EL (cell line): ENCODE results near the gene LIME1.

Source experiments
- DNase-seq: peaks from one replicate; pipeline ENCODE4 v3.0.0-alpha.2; 2016

The LIME1 gene

DNA sequence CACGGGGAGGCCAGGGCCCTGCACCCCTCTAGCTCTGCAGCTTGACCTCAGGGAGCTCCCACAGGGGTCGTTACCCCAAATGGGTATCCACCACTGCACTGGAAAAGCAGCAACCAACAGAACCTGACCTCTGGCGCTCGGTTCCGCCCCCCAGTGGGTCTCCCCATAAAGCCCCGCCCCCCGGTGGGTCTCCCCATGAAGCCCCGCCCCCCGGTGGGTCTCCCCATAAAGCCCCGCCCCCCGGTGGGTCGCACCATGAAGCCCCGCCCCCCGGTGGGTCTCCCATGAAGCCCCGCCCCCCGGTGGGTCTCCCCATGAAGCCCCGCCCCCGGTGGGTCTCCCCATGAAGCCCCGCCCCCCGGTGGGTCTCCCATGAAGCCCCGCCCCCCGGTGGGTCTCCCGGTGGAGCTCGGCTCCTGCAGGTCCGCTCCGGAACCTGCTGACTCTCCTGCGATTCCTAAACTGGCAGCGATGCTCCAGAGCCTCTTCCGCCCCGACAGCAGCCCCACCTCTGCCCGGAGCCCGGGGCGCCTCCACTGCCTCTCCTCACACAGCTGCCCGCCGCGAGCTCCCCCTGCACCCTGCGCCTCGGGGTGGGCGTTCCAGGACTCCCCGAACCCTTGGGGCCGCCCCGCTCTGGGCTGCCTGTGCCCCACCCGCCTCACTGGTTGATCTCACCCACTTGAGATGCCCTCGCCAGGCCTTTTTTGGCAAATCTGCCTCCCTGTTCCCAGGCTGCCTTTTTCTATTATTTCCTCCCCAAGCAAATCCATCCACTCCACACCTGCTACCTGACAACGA, 15.2 kb downstream of the LIME1 start:
- no peak for DNase-seq

DNA sequence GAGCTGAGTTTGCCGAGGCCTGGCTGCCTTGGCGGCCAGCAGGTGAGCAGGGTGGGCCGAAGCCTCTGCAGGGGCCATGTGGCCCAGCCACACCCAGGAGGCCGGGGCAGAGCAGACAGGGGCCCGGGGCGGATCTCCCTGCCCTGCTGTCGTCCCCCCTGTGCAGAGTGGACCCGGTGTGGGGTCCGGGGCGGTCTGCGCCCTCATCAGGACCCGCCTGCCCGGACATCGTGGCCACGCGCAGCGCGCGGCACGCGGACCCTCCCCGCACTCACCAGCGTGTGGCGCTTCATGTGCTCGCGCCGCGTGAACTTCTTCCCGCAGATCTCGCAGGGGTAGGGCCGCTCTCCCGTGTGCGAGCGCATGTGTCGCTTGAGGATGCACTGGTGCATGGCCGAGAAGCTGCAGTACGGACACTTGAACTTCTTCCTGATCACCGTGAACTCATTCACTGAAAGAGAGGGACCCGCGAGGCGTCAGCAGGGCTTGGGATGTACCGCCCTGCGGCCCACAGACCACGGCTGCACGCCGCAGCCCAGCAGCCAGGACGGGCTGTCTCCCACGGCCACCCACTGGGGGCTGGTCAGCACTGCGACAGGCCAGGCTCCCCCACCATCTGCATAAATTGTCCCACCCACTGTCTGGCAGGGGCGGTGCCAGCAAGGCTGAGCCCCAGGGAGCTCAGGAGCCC, 16.1 kb downstream of the LIME1 start:
- no peak for DNase-seq

DNA sequence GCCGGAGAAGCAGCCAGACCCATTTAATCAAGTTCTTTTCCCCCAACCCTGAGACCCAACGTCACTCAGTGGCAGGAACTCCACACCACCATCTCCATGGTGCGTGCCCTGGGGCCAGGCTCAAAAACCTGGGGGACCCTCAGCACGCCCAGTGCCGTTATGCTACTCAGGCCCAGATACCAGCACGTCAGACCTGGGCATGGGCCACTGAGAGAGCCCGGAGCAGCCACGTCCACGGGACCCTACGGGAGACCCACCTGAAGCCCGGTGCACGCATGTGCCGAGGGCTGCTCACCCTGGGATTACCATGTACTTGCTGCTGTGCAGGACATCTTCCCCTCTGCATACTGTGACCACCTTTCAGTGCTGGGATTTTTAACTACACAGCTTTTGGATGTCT, 16.9 kb downstream of the LIME1 start:
- no peak for DNase-seq

DNA sequence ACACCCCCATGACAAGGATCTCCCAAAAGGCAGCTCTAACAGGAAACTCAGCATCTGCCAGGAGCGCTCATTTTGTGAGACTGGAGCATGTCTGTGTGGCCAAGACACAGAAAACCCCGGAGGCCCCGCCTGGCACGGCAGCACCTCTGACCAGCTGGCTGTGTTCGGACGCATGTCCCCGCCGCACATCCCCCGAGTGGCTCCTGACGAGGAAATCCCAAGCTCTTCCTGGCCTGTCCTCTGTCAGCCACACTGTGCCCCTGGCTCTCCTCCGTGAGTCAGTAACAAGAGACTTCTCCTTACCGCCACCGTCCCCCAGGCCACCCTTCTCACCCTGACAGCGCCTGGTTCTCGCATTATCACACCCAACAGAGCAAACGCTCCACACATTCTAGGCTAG, 17.5 kb downstream of the LIME1 start:
- no peak for DNase-seq

DNA sequence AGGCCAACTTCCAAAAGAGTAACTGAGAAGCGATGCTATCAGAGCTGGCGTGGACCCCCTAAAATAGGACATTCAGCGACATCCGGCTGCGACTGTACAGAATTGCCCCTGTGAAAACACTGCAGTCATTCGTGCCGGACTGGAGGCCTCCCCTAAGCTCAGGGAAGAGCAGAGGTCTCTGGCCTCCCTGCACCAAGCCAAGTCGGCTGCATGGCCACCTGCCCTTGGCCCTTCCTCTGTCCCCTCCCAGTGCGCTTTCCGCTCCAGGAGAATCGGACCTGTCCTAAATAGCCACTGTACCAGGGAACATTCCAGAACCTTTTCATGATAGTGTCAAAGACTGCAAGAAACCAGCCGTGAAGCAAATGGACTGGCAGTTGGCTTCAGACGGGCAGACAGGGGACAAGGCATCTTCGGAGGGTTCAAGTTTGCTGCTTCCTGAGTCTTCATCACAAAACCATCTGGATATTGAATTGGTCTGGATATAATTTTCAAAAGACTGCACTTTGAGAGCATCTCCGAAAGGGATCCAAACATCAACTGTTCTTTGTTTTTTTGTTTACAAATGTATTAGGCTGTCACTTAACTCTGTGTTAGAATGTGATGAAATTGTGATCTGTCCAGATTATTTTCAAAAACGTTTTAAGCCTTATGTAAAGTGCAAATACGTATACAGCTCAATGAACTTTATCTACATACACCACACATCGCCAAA, 19.6 kb downstream of the LIME1 start:
- no peak for DNase-seq

DNA sequence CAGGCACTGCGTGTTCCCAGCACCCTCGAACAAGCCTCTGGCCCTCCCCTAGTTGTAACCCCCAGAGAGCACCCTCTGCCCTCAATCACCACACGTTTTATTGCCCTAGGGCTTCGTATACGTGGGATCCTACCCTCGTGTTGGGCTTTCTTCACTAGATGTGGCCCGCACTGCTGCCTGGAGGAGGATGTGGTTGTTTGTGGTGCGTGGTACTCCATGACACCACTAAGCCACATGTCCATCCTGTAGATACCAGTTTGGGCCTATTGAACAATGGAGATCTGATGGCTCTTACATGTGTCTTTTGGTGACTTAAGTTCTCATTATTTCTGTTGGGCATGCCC, 20.2 kb downstream of the LIME1 start:
- DNase-seq: no peak

DNA sequence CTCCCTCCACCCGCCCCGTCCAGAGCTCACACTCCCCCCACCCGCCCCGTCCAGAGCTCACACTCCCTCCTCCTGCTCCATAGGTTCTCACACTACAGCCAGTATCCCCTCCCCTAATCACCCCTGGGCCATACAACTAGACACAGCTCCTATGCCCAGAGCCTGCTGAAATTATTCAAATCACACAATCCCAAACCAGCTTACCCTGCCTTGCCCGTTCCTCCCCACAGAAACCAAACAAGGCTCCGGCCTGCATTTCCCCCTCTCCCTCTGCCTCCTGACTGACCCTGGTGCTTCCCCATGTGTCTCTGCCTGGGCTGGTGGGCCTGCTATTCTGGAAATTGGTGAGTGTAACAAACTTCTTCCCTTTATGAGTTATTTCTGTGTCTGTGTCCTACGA, 21.7 kb downstream of the LIME1 start:
- no peak for DNase-seq

DNA sequence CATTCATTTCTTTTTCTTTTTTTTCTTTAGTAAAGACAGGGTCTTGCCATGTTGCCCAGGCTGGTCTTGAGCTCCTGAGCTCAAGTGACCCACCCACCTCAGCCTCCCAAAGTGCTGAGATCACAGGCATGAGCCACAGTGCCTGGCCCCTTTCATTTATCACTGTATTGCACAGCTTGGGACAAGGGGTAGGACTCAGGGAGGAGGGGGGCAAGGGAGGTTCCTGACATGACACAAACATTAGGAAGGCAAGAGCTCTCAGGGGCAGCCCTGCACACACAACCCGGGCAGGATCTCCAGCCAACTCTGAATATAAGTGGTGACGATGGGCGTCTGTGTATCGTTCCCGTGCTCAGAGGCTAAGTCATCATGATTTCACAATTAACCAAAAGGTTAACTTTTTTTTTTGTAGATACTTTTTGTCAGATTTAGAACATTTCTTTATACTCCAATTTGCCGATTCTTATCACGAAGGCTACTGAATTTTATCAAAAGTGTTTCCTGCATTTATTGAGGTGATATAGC, 23.0 kb downstream of the LIME1 start:
- no peak for DNase-seq

DNA sequence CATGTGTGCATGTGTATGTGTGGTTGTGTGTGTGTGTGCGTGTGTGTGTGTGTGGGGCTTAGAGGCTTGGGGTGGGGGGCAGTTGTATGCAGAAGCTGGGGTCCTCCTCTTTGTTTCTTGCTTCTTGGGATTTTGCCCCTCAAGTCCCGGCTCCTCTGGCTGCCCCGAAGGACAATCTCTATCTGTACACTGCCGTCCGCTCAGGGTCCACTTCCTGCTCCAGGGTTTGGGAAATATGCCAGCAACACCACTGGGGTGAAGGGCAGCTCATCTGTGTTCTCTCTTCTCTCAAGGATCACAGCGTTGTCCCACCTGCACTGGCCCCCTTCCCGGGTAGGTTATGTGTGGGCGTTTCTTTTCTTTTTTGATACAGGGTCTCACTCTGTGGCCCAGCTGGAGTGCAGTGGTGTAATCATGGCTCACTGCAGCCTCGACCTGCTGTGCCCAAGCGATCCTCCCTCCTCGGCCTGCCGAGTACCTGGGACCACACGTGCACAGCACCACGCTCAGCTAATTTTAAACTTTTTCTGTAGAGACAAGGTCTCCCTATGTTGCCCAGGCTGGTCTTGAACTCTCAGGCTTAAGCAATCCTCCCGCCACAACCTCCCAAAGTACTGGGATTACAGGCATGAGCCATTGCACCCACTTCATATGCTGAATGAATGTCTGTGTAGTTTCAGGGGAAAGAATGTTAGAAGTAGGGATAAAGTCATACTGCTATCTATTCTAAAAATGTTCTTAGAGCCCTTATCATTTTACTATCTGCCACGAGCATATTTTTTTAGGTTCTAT, 28.8 kb downstream of the LIME1 start:
- no peak for DNase-seq

DNA sequence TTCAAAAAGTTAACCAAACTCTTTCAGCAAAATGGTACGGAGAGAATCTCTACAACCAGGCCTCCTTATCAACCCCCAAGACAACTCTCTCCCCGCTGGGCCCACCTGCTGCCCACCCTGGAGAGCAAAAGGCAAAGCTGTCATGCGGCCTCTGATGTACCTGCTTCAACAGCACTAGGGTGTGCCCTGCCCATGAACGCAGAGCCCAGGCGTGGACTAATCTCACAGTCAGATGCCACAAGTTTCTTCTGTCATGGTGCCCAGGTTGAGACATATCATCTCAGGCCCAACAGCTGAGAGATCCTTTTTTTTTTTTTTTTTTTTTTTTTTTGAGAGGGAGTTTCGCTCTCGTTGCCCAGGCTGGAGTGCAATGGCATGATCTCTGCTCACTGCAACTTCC, 29.4 kb downstream of the LIME1 start:
- no peak for DNase-seq

DNA sequence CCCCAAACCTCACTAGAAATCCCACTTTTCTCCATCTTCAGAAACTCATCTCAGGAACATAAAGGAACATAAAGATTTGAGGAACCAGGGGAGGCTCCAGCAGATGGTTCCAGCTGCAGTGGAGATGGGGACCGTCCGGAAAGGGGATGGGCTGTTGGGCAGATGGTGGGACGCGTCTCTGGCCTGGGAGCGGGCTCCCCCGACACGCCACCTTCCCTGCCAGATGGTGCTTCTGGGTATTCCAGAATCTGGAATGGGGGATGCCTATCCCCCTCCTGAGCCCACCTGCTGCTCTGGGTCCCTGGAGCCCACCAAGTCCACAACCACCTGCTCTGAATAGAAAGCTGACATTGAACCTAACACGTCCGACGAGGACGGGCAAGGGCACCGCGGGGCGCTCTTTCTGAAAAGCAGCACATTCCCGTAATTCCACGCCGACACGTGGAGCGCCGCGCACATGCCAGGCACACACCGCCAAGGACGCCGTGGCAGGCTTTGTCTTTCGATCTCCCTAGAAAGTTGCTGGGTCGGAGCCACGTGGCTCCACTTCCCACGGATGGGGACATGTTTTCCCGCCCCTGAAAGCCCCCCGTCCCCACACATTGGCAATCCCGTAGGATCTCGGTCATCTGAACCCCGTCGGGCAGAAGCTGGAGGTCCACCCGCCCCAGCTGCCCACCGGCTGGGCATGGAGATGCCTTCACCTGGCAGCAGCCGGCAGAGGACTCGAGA, 30.4 kb downstream of the LIME1 start:
- DNase-seq: no peak

DNA sequence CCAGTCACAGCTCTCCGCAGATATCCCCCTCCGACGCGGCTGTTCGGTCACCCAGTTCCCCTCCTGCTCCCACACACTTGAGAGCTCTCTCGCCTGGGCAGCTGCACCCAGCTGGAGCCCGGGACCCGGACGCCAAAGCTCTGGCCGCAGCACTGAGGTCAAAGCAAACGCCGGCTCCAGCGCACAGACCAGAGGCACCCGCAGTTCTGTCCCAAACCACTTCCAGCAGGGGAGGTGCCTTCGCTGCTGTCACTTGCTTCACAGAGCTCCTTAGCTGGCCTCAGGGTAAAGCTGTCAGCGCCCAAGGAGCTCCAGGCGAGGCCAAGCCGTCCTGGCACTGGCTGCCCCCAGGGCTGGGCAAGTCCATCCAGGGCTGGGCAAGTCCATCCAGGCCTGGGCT, 31.0 kb downstream of the LIME1 start:
- DNase-seq: no peak

DNA sequence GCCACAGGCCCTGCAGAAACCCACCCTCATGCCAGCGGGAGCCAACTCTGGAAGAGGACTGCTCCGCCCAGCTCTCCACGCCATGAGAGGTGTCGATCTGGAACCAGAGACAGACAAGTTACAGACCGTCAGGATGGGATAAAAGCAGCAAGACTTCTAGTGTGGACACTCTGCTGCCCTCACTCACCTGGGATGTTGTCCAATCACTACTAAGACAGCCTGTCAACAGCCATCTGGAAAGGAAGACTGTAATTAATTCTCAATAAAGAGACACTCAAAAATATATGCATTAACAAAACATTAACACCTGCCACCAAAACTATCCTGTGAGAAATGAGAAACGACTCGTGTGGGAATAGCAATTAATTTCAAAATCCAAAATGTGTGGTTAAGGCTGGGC, 31.4 kb downstream of the LIME1 start:
- DNase-seq: no peak

DNA sequence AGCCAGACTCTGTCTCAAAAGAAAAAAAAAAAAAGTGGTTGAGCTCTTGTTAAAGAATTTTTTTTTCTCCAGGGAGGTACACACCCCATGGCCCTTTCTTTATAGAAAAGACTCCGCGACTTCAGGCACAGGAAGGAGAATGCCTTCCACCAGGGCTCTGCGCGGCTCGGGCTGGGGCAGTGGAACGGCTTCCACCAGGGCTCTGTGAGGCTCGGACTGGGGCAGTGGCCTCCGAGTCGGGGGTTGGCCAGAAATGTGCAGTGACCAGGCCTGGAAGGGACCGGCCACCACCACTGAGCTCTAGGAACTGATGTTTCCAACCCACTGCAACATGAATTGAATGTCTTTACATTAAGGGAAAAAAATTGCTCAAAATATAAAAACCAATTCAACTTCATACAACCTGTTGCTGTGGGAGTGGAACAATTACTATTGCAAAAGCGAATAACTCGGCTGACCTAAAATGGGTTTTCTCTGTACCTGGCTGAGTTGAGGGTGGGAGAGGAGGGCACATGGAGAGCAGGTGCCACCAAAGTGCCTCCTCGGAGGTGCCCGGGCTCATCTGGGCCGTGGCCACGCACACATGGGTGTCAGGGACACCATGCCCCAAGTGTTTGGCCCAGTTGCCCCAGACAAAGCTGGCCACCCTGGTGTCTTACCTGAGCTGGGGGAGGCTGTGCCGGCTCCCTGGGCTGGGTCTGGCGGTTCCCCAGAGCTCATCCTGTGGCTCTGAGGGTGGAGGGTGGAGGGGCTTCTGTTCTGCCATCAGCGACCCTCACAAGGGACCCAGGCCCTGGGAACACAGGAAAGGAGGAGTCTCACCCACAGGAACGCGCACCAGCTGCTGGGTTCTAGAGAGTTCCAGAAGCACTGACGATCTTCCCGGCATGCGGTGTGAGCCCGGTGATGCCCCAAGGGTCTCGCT, 32.4 kb downstream of the LIME1 start:
- DNase-seq: no peak

DNA sequence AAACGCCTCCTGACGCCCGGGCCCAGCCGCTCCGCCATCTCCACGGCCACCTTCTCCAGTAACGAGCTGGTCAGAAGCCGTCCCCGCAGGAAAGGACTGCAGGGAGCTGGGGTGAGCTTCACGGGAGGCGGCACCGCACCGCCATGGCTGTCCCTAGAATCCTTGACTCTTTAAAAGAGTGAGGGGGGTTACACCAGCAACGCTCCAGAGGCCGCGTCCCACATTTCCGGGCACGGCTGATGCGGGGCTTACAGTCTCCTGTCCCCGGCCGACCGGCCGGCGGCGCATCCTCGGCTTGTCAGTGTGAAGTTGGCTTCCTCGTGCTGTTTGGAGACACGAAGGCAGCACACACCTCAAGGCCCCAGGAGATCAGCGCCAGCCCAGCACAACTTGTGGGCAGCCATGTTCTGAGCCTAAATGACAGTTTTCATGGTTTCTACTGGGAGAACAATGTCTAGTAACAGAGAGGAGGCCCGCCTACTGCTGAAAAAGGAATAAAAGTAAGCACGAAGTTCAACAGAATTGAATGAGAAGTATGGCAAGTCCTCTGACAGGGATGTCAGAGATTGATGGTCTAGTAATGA, 33.5 kb downstream of the LIME1 start:
- no peak for DNase-seq

DNA sequence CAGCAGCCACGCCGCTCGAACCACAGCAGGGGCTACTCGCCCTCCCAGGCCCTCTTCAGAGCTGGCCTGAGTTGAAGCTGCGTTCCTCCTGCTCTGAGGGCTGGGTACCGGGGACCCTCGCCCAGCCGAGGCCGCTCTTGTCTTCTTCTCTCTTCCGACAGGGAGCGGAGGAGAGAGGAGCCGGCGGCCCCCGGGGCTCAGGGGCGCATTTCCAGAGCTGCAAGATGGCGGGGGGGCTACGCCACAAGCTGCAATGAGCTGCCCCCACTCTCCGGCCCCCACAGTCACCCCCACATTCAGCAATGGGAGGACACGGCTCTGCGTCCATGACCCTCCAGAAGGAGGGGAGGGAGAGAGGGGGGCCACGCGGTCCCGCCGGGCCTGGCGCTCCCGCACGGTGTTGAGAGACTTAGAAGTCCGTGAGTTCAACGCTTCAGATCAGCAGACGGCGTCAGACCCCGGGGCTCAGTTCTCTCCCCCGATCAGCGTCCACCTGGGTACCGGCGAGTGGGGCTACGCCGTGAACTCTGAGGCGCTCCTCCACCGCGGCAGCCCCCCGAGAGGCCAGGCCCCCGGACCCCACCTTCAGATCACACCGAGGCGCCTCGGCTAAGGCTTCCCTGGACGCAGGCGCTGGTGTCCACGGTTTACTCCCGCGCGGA, 34.7 kb downstream of the LIME1 start:
- no peak for DNase-seq

DNA sequence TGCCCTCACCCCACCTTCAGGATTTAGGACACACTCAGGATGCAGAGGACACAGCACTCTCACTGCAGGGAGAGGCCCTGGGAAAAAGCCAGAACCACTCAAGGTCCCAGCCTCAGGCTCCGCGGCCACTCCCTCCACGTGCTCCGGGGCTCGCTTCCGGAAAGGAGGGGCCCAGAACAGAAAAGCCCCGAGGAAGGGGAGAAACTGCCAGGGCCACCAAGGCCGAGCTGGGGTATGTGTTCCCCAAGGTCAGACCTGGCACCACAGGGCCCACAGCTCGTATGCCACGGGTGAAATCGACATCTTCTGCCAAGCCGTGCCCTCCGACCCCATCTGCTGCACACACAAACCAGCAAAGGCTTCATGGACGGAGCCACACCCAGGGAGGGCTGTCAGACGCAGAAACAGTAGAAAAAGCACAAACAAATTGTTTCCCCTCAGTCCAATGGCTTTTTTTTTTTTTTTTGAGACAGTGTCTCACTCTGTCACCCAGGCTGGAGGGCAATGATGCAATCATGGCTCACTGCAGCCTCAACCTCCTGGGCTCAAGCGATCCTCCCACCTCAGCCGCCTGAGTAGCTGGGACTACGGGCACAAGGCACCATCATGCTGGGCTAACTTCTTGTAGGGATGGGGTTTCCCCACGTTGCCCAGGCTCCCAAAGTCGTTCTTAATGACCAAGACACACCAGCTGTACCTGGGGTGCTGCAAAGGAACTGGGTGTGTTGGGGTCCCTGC, 36.5 kb downstream of the LIME1 start:
- DNase-seq: no peak

DNA sequence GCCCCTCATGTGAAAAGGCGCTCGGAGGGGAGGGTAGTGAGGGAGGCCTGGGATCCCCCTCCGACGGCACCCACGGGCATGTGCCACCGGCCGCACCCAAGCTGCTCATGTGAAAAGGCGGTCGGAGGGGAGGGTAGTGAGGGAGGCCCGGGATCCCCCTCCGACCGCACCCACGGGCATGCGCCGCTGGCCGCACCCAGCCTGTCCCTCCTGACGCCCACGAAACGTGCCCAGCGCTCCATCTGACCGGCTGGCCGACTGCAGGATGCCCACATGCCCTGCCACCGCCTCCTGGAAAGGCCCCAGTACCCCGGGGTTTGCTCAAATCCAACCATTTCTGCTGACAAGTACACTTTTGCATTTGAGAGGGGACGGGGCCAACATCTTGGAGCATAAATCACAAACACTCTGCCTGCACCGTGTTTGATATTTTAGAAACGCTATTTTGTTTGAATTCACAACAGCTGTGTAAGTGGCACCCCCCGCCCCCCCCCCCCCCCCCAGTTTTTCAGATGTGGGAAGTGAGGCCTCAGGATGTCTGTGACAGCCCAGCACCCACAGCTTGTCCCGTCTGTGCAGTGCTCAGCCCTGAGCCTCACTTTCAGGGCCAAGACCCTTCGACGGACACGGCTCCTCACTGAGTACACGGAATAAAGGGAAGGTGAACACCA, 37.2 kb downstream of the LIME1 start:
- no peak for DNase-seq

DNA sequence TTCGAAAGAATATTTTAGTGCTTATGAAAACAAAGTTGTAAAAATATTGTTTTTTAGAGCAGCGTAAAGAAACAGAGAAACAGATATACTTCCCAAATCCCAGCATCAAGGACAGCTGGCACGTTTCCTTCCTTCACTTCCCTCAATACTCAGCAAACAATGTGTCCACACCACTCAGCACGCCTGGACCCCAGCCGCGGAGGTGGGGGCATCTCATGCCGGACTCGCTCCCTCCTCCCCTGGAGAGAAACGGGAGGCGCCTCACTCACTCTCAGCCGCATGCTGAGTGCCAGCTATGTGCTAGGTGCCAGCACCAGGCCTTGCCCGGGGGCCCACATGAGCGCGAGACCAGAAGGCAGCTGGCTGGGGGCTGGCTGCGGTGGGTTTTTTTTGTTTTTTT, 37.8 kb downstream of the LIME1 start:
- no peak for DNase-seq
